ENCODE measurements around the gene PSD4.

Gene PSD4

GRCh38 chr2:113144259-113144658, 29.5 kb upstream of the PSD4 start:
- DNase-seq = no peak

GRCh38 chr2:113148606-113149552, 24.9 kb upstream of the PSD4 start:
- no peak for DNase-seq

GRCh38 chr2:113149553-113150257, 24.1 kb upstream of the PSD4 start:
- no peak for DNase-seq

- DNase-seq = no peak
These were observed 23.5 kb upstream of the PSD4 start for GRCh38 chr2:113150258-113150601.

- DNase-seq = no peak
These were observed 18.4 kb upstream of the PSD4 start for GRCh38 chr2:113155331-113155730.

- peak; percentile 41 for DNase-seq
These were observed 17.3 kb upstream of the PSD4 start for GRCh38 chr2:113156278-113157117.

- DNase-seq = peak; percentile 71
These were observed 16.5 kb upstream of the PSD4 start for GRCh38 chr2:113157118-113157896.

- DNase-seq = no peak
These were observed 15.6 kb upstream of the PSD4 start for GRCh38 chr2:113157897-113158753.

- DNase-seq = no peak
These were observed 14.8 kb upstream of the PSD4 start for GRCh38 chr2:113158884-113159553.

- DNase-seq = no peak
These were observed 13.5 kb upstream of the PSD4 start for GRCh38 chr2:113160248-113160647.

GRCh38 chr2:113160962-113161361, 12.8 kb upstream of the PSD4 start:
- no peak for DNase-seq

GRCh38 chr2:113162173-113162572, 11.6 kb upstream of the PSD4 start:
- DNase-seq = no peak

- no peak for DNase-seq
These were observed 10.9 kb upstream of the PSD4 start for GRCh38 chr2:113162869-113163268.

- no peak for DNase-seq
These were observed 9.4 kb upstream of the PSD4 start for GRCh38 chr2:113164215-113164929.

GRCh38 chr2:113164930-113165585, 8.7 kb upstream of the PSD4 start:
- no peak for DNase-seq

GRCh38 chr2:113166187-113166645, 7.6 kb upstream of the PSD4 start:
- no peak for DNase-seq

GRCh38 chr2:113167115-113167932, 6.4 kb upstream of the PSD4 start:
- DNase-seq = peak; percentile 67

GRCh38 chr2:113167962-113168340, 5.8 kb upstream of the PSD4 start:
- no peak for DNase-seq
